Measurements from ENCODE around the gene APOC3. TPM values are rescaled to one million over a fixed set of nuclear protein-coding genes. Genes with fewer than 3 reads are reported as not detected.

The APOC3 gene
- total RNA-seq, 1 experiment from 2014 or later = 3.5 TPM

DNA sequence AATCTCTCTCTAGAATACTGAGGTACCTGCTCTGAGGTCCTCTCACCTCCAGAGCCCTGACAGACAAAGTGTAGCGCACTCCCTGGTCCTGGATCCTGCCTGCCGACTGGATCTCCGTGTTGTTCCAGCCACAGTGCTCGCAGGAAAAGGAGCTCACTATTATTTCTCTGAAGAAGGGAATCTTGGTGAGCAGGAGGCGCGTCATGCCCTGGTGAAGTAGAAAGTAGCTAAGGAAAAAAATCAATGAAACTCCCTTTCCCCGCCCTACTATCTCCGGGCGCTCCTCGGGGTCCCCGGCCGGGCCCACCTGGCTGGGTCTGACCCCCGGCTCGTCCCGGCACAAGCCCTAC, 42.3 kb upstream of the APOC3 start:
- Histone ChIP-seq H2AFZ (ENCODE audit: low read depth, low read length, poor library complexity, severe bottlenecking) (no peak overlapping the region), H3K27ac (ENCODE audit: low read depth, low read length) (peak overlapping the region; percentile 43; the same call in 1 of the 2 replicates)

DNA sequence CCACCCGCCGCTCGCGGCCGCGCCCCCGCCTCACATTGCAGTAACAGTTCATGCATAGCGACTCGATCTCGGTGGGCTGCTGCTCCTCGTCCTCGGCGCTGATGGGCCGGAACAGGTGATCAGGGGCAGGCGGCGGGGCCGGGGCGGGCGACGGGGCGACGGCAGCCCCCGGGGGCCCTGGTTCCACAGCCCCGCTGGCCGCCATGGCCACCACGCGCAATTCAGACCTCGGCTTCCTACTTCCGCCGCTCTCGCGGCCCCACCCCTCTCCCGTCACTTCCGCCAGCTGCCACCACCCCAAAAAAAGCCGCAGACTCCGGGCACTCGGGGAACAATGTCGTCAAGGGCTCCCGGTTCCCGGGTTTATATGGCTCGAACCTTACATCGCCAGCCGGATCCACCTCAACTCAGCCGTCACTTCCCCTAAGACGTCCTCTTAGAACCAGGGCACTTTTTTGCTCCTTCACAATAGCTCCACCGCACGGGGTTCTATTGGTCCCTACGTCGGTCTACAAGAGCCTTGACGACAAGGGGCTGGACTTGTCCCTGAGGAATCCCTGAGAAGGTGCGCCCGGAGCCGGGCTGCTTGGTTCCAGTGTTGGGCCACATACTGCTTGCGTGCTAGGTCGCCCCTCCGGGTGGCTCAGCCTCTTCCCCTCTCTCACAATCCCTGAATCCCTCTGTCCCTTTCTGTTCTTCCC, 41.8 kb upstream of the APOC3 start, which contains the start of gene ZPR1:
TSS of gene ZPR1 (minus strand) at position 238 of the 701 bp plus-strand sequence. CDS start at position 205, 33 bp downstream.
- peak within 1 kb of the TSS; percentile 43; the same call in 1 of the 2 replicates for H3K27ac ChIP-seq (ENCODE audit: low read depth, low read length)
- CTCF ChIA-PET = interaction anchor here (0.6 to 1.8 kb wide), 7 partner anchors 9 to 318 kb away, joined by 3 to 9 read pairs (median 3); no protein-coding TSS in a partner anchor
- POLR2A ChIA-PET = interaction anchor here (1.3 kb wide), 1 partner anchor 19 kb away, joined by 3 read pairs; no protein-coding TSS in a partner anchor
- TF ChIP-seq, protein P1, sequence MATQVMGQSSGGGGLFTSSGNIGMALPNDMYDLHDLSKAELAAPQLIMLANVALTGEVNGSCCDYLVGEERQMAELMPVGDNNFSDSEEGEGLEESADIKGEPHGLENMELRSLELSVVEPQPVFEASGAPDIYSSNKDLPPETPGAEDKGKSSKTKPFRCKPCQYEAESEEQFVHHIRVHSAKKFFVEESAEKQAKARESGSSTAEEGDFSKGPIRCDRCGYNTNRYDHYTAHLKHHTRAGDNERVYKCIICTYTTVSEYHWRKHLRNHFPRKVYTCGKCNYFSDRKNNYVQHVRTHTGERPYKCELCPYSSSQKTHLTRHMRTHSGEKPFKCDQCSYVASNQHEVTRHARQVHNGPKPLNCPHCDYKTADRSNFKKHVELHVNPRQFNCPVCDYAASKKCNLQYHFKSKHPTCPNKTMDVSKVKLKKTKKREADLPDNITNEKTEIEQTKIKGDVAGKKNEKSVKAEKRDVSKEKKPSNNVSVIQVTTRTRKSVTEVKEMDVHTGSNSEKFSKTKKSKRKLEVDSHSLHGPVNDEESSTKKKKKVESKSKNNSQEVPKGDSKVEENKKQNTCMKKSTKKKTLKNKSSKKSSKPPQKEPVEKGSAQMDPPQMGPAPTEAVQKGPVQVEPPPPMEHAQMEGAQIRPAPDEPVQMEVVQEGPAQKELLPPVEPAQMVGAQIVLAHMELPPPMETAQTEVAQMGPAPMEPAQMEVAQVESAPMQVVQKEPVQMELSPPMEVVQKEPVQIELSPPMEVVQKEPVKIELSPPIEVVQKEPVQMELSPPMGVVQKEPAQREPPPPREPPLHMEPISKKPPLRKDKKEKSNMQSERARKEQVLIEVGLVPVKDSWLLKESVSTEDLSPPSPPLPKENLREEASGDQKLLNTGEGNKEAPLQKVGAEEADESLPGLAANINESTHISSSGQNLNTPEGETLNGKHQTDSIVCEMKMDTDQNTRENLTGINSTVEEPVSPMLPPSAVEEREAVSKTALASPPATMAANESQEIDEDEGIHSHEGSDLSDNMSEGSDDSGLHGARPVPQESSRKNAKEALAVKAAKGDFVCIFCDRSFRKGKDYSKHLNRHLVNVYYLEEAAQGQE (IDR thresholded peaks at IDR 0.05; ENCODE audit: low read depth) = no peak
- TF ChIP-seq, protein P2, sequence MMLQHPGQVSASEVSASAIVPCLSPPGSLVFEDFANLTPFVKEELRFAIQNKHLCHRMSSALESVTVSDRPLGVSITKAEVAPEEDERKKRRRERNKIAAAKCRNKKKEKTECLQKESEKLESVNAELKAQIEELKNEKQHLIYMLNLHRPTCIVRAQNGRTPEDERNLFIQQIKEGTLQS (IDR thresholded peaks at IDR 0.05) = no peak
- no peak for TF ChIP-seq FOSL1 (IDR thresholded peaks at IDR 0.05; ENCODE audit: low read depth)
- peak; percentile 11; the same call in 1 of the 2 replicates for TF ChIP-seq ZFX (IDR thresholded peaks at IDR 0.05)
- TF ChIP-seq SIN3A (IDR thresholded peaks at IDR 0.05; ENCODE audit: low read depth) = peak; percentile 78
- peak; percentile 97 for TF ChIP-seq POLR2AphosphoS5 (IDR thresholded peaks at IDR 0.05; ENCODE audit: low read depth, low read length)
- TF ChIP-seq, protein P3, sequence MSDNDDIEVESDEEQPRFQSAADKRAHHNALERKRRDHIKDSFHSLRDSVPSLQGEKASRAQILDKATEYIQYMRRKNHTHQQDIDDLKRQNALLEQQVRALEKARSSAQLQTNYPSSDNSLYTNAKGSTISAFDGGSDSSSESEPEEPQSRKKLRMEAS (IDR thresholded peaks at IDR 0.05) = peak; percentile 84

More for the DNA sequence above, 42.3 kb upstream of the APOC3 start:
- H3K4me3 ChIP-seq (replicated peaks in 1 of 2; ENCODE audit: low read depth in 1 of 2, low read length in 2 of 2) = peak overlapping the region; percentile 93 to 94
- no TSS peak for BruUV-seq (replicated peaks)
- no peaks in the 10 kb centered on the region for H3K9me2 ChIP-seq (ENCODE audit: insufficient read depth)
- peak overlapping the region; percentile 94 for H3K9ac ChIP-seq (ENCODE audit: low read length)
- no peak for ATAC-seq
- ChIA-PET CTCF (interaction anchor here (0.6 to 1.8 kb wide), 7 partner anchors 10 to 318 kb away, joined by 3 to 9 read pairs (median 3); no protein-coding TSS in a partner anchor), RAD21 (ENCODE audit: low non-redundant PET in 1 of 2, low total read pairs in 2 of 2, uncharacterized antibody in 2 of 2, unreplicated experiment in 2 of 2) (interaction anchor here in 1 of 2 experiments (0.6 kb wide), 1 partner anchor 12 kb away, joined by 4 read pairs; no protein-coding TSS in a partner anchor), POLR2A (interaction anchor here (1.3 kb wide), 1 partner anchor 18 kb away, joined by 3 read pairs; no protein-coding TSS in a partner anchor)
- H3K4me2 ChIP-seq (ENCODE audit: low read length) = peak overlapping the region; percentile 94
- no peak for TF ChIP-seq ZFX (IDR thresholded peaks at IDR 0.05)
- TF ChIP-seq ZNF274 (IDR thresholded peaks at IDR 0.05; ENCODE audit: low read depth, low read length) = no peak
- TF ChIP-seq SP1 (IDR thresholded peaks at IDR 0.05; ENCODE audit: low read depth) = no peak
- TF ChIP-seq EZH2 (IDR thresholded peaks at IDR 0.05) = no peak
- TF ChIP-seq, protein P2 (IDR thresholded peaks at IDR 0.05) = no peak
- no peak for TF ChIP-seq SIN3A (IDR thresholded peaks at IDR 0.05; ENCODE audit: low read depth)
- TF ChIP-seq EZH2phosphoT487 (IDR thresholded peaks at IDR 0.05; ENCODE audit: borderline replicate concordance) = no peak
- no peak for TF ChIP-seq TCF7L2 (IDR thresholded peaks at IDR 0.05; ENCODE audit: borderline replicate concordance, extremely low read depth, insufficient read depth, insufficient read length)
- TF ChIP-seq, protein P3 (IDR thresholded peaks at IDR 0.05) = no peak
- TF ChIP-seq POLR2AphosphoS5 (IDR thresholded peaks at IDR 0.05; ENCODE audit: low read depth, low read length) = no peak
- TF ChIP-seq CBX3 (IDR thresholded peaks at IDR 0.05; ENCODE audit: low read depth) = no peak
- DNase-seq (ENCODE audit: low read depth, low spot score) = no peak
- no peaks in the 10 kb centered on the region for H3K27me3 ChIP-seq (ENCODE audit: insufficient read depth, low read length)
- H4K20me1 ChIP-seq (ENCODE audit: insufficient read depth) = no peaks in the 10 kb centered on the region
- H3K79me2 ChIP-seq (ENCODE audit: insufficient read depth, low read length) = peaks cover 19% of the 10 kb centered on the region
- intact Hi-C loops (cut with micrococcal nuclease) = loop anchor here (1.0 kb wide), 1 partner anchor 319 kb away; no protein-coding TSS in a partner anchor
- H3K4me1 ChIP-seq (ENCODE audit: control insufficient read depth in 1 of 2, insufficient read depth in 2 of 2, low read length in 2 of 2) = peaks cover 12 to 23% of the 10 kb centered on the region in 2 experiments
- H3K36me3 ChIP-seq (ENCODE audit: control insufficient read depth in 1 of 2, insufficient read depth in 2 of 2, low read length in 2 of 2) = peaks cover 35 to 38% of the 10 kb centered on the region in 2 experiments; a peak in 3 of 4 replicates
- H3K9me3 ChIP-seq (ENCODE audit: control insufficient read depth in 1 of 2, insufficient read depth in 1 of 2, low read depth in 1 of 2, low read length in 2 of 2) = no peaks in the 10 kb centered on the region

More for the DNA sequence above, 41.8 kb upstream of the APOC3 start, which contains the start of gene ZPR1:
- Histone ChIP-seq H3K79me2 (ENCODE audit: insufficient read depth, low read length) (peaks cover 19% of the 10 kb centered on the region), H3K27me3 (ENCODE audit: insufficient read depth, low read length) (no peaks in the 10 kb centered on the region), H2AFZ (ENCODE audit: low read depth, low read length, poor library complexity, severe bottlenecking) (no peak within 1 kb of the TSS), H3K4me3 (replicated peaks in 1 of 2; ENCODE audit: low read depth in 1 of 2, low read length in 2 of 2) (peak within 1 kb of the TSS; percentile 93 to 94), H3K9ac (ENCODE audit: low read length) (peak within 1 kb of the TSS; percentile 94), H4K20me1 (ENCODE audit: insufficient read depth) (no peaks in the 10 kb centered on the region), H3K4me2 (ENCODE audit: low read length) (peak within 1 kb of the TSS; percentile 94), H3K36me3 (ENCODE audit: control insufficient read depth in 1 of 2, insufficient read depth in 2 of 2, low read length in 2 of 2) (peaks cover 30 to 33% of the 10 kb centered on the region in 2 experiments; a peak in 3 of 4 replicates), H3K9me2 (ENCODE audit: insufficient read depth) (no peaks in the 10 kb centered on the region), H3K9me3 (ENCODE audit: control insufficient read depth in 1 of 2, insufficient read depth in 1 of 2, low read depth in 1 of 2, low read length in 2 of 2) (no peaks in the 10 kb centered on the region), H3K4me1 (ENCODE audit: control insufficient read depth in 1 of 2, insufficient read depth in 2 of 2, low read length in 2 of 2) (peaks cover 12 to 29% of the 10 kb centered on the region in 2 experiments)
- ATAC-seq (peak; percentile 80), DNase-seq (ENCODE audit: low read depth, low spot score) (peak; percentile 56)
- TSS peak; percentile 98 for BruUV-seq (replicated peaks)
- RAD21 ChIA-PET (ENCODE audit: low non-redundant PET in 1 of 2, low total read pairs in 2 of 2, uncharacterized antibody in 2 of 2, unreplicated experiment in 2 of 2) = interaction anchor here in 1 of 2 experiments (0.6 kb wide), 1 partner anchor 12 kb away, joined by 4 read pairs; no protein-coding TSS in a partner anchor
- intact Hi-C loops (cut with micrococcal nuclease) = loop anchor here (1.0 kb wide), 1 partner anchor 318 kb away; no protein-coding TSS in a partner anchor

Data from HCT116 (cell line).